ENCODE data around the gene CHCHD6.

Gene CHCHD6

GRCh38 chr3:126679318-126679751, 24.7 kb upstream of the CHCHD6 start:
- DNase-seq (ENCODE audit: low spot score) = peak; percentile 83
- Histone ChIP-seq H3K27ac (no peak overlapping the region), H3K4me3 (peak overlapping the region; percentile 6)
- peak; percentile 94 for TF ChIP-seq CTCF (IDR thresholded peaks at IDR 0.05)

- TF ChIP-seq CTCF (IDR thresholded peaks at IDR 0.05) = no peak
- peak; percentile 22 for DNase-seq (ENCODE audit: low spot score)
- H3K27ac ChIP-seq = no peak overlapping the region
- H3K4me3 ChIP-seq = no peak overlapping the region
Measured at GRCh38 chr3:126679831-126680666, 24.0 kb upstream of the CHCHD6 start.

GRCh38 chr3:126680667-126681055, 23.4 kb upstream of the CHCHD6 start:
- DNase-seq (ENCODE audit: low spot score) = peak; percentile 12
- H3K4me3 ChIP-seq = no peak overlapping the region
- no peak for TF ChIP-seq CTCF (IDR thresholded peaks at IDR 0.05)
- no peak overlapping the region for H3K27ac ChIP-seq

GRCh38 chr3:126682009-126682408, 22.0 kb upstream of the CHCHD6 start:
- peak; percentile 38 for DNase-seq (ENCODE audit: low spot score)
- TF ChIP-seq CTCF (IDR thresholded peaks at IDR 0.05) = no peak
- Histone ChIP-seq H3K4me3 (no peak overlapping the region), H3K27ac (no peak overlapping the region)

GRCh38 chr3:126683069-126683468, 21.0 kb upstream of the CHCHD6 start:
- Histone ChIP-seq H3K27ac (no peak overlapping the region), H3K4me3 (no peak overlapping the region)
- TF ChIP-seq CTCF (IDR thresholded peaks at IDR 0.05) = no peak
- DNase-seq (ENCODE audit: low spot score) = peak; percentile 0

- DNase-seq (ENCODE audit: low spot score) = no peak
- peak overlapping the region in 1 of 2 donors; percentile 73 for H3K27ac ChIP-seq
- H3K4me3 ChIP-seq = no peak overlapping the region
- no peak for TF ChIP-seq CTCF (IDR thresholded peaks at IDR 0.05)
Measured at GRCh38 chr3:126684218-126684751, 19.8 kb upstream of the CHCHD6 start.

GRCh38 chr3:126685021-126685420, 19.0 kb upstream of the CHCHD6 start:
- DNase-seq (ENCODE audit: low spot score) = peak; percentile 35
- H3K27ac ChIP-seq = peak overlapping the region in 1 of 2 donors; percentile 73
- TF ChIP-seq CTCF (IDR thresholded peaks at IDR 0.05) = no peak
- H3K4me3 ChIP-seq = no peak overlapping the region

Data from coronary artery (tissue), 2 donors.